ENCODE results near the gene GALR3. TPM values are rescaled to one million over a fixed set of nuclear protein-coding genes. Genes with fewer than 3 reads are reported as not detected.

Gene GALR3
- total and polyA plus RNA-seq, 4 donors, result not detected

GRCh38 chr22:37790234-37790633 lies 32.9 kb upstream of the GALR3 start:
- Histone ChIP-seq H3K36me3 (ENCODE audit: control insufficient read depth in 4 of 4, insufficient read depth in 3 of 4, low read depth in 1 of 4, low read length in 3 of 4) (no peaks in the 10 kb centered on the region), H3K27me3 (ENCODE audit: control insufficient read depth in 4 of 4, insufficient read depth in 4 of 4, low read length in 3 of 4) (no peaks in the 10 kb centered on the region), H3K4me1 (ENCODE audit: control insufficient read depth in 4 of 4, insufficient read depth in 4 of 4, low read length in 3 of 4) (no peaks in the 10 kb centered on the region), H3K9ac (ENCODE audit: low read depth in 1 of 2, low read length in 2 of 2) (no peak overlapping the region), H3K4me3 (ENCODE audit: low read depth in 1 of 3, low read length in 3 of 3) (no peak overlapping the region), H3K9me3 (ENCODE audit: control insufficient read depth in 4 of 4, low read length in 3 of 4) (no peaks in the 10 kb centered on the region), H3K27ac (ENCODE audit: low read depth in 1 of 2, low read length in 2 of 2) (no peak overlapping the region)
- no peak for DNase-seq (ENCODE audit: low spot score)
- 65% methylated on average over 2 of the region's 2 CpGs for WGBS
- TF ChIP-seq JUND (IDR thresholded peaks at IDR 0.05), result no peak
- TF ChIP-seq FOXA1 (IDR thresholded peaks at IDR 0.05), result no peak
- TF ChIP-seq EGR1 (IDR thresholded peaks at IDR 0.05; ENCODE audit: low read depth in 2 of 2), result no peak
- TF ChIP-seq CTCF (IDR thresholded peaks at IDR 0.05; ENCODE audit: low read depth, low read length, missing input control), result no peak
- no peak for TF ChIP-seq GABPA (IDR thresholded peaks at IDR 0.05 in 1 of 2, conservative IDR thresholded peaks at IDR 0.05 in 1 of 2)
- no peak for TF ChIP-seq ATF3 (IDR thresholded peaks at IDR 0.05)

GRCh38 chr22:37792494-37792893 lies 30.7 kb upstream of the GALR3 start:
- H3K4me3 ChIP-seq (ENCODE audit: low read depth in 1 of 3, low read length in 3 of 3), result no peak overlapping the region
- DNase-seq (ENCODE audit: low spot score), result no peak
- no peak overlapping the region for H3K9ac ChIP-seq (ENCODE audit: low read depth in 1 of 2, low read length in 2 of 2)
- 80% methylated on average over 6 of the region's 6 CpGs for WGBS
- peaks cover 0 to 2% (median 0%) of the 10 kb centered on the region in 4 donors for H3K4me1 ChIP-seq (ENCODE audit: control insufficient read depth in 4 of 4, insufficient read depth in 4 of 4, low read length in 3 of 4)
- TF ChIP-seq TAF1 (conservative IDR thresholded peaks at IDR 0.05) (no peak), FOXA2 (IDR thresholded peaks at IDR 0.05) (no peak), ATF3 (IDR thresholded peaks at IDR 0.05) (no peak), FOXA1 (IDR thresholded peaks at IDR 0.05) (no peak), YY1 (IDR thresholded peaks at IDR 0.05) (no peak), CTCF (IDR thresholded peaks at IDR 0.05; ENCODE audit: low read depth, low read length, missing input control) (no peak), GABPA (IDR thresholded peaks at IDR 0.05 in 1 of 2, conservative IDR thresholded peaks at IDR 0.05 in 1 of 2) (no peak), NR2F2 (IDR thresholded peaks at IDR 0.05) (no peak), EGR1 (IDR thresholded peaks at IDR 0.05; ENCODE audit: low read depth in 2 of 2) (no peak), JUND (IDR thresholded peaks at IDR 0.05) (no peak), HNF4G (IDR thresholded peaks at IDR 0.05) (no peak), MAX (IDR thresholded peaks at IDR 0.05) (no peak)
- no peaks in the 10 kb centered on the region for H3K27me3 ChIP-seq (ENCODE audit: control insufficient read depth in 4 of 4, insufficient read depth in 4 of 4, low read length in 3 of 4)
- no peak overlapping the region for H3K27ac ChIP-seq (ENCODE audit: low read depth in 1 of 2, low read length in 2 of 2)
- no peaks in the 10 kb centered on the region for H3K9me3 ChIP-seq (ENCODE audit: control insufficient read depth in 4 of 4, low read length in 3 of 4)
- H3K36me3 ChIP-seq (ENCODE audit: control insufficient read depth in 4 of 4, insufficient read depth in 3 of 4, low read depth in 1 of 4, low read length in 3 of 4), result no peaks in the 10 kb centered on the region

- Histone ChIP-seq H3K9me3 (ENCODE audit: control insufficient read depth in 4 of 4, low read length in 3 of 4) (no peaks in the 10 kb centered on the region), H3K9ac (ENCODE audit: low read depth in 1 of 2, low read length in 2 of 2) (no peak overlapping the region), H3K27me3 (ENCODE audit: control insufficient read depth in 4 of 4, insufficient read depth in 4 of 4, low read length in 3 of 4) (no peaks in the 10 kb centered on the region), H3K27ac (ENCODE audit: low read depth in 1 of 2, low read length in 2 of 2) (no peak overlapping the region), H3K4me3 (ENCODE audit: low read depth in 1 of 3, low read length in 3 of 3) (no peak overlapping the region), H3K36me3 (ENCODE audit: control insufficient read depth in 4 of 4, insufficient read depth in 3 of 4, low read depth in 1 of 4, low read length in 3 of 4) (no peaks in the 10 kb centered on the region), H3K4me1 (ENCODE audit: control insufficient read depth in 4 of 4, insufficient read depth in 4 of 4, low read length in 3 of 4) (peaks cover 0 to 2% (median 0%) of the 10 kb centered on the region in 4 donors)
- no peak for DNase-seq (ENCODE audit: low spot score)
- peak; percentile 28 for TF ChIP-seq SP1 (IDR thresholded peaks at IDR 0.05)
- peak; percentile 60 to 71 for TF ChIP-seq RXRA (IDR thresholded peaks at IDR 0.05)
- TF ChIP-seq RAD21 (IDR thresholded peaks at IDR 0.05), result no peak
- no peak for TF ChIP-seq ATF3 (IDR thresholded peaks at IDR 0.05)
- no peak for TF ChIP-seq ZBTB33 (IDR thresholded peaks at IDR 0.05)
- peak in 1 of 2 donors; percentile 6 for TF ChIP-seq HNF4A (conservative IDR thresholded peaks at IDR 0.05)
- 79% methylated on average over 2 of the region's 2 CpGs for WGBS
These were observed 28.8 kb upstream of the GALR3 start for GRCh38 chr22:37794376-37794775.
